HEK293 (cell line): ENCODE measurements around the gene RSPH3.
A peak's percentile ranks its signal among the peaks of the same experiment; 100 is the strongest.

ENCODE experiments used
- CTCF ChIA-PET: fragments of 350-600 bp; formaldehyde crosslinking; extraction: SDS; loops from one replicate; lab custom pipeline; 2021; ENCODE audit warnings: antibody characterized with exemption; lab: Yijun Ruan, JAX
- POLR2A ChIA-PET: fragments of 300-600 bp; formaldehyde crosslinking; extraction: SDS; loops from one replicate; lab custom pipeline; 2020; ENCODE audit warnings: antibody characterized with exemption, inconsistent platforms; lab: Yijun Ruan, JAX
- H3K27ac ChIP-seq: fragments of 200-500 bp; sonication (Bioruptor generic); 2 replicates; pipeline ENCODE4 v1.5.1; 2014; ENCODE audit warnings: low read depth, low read length, control low read depth, inconsistent platforms; ENCODE audit errors: extremely low read depth
- H3K36me3 ChIP-seq, 2 experiments: fragments of 200-500 bp in 1 of 2; sonication (Bioruptor generic) in 1 of 2; 1 replicate in 1 of 2; 2 replicates in 1 of 2; pipeline ENCODE4 v1.5.1; 2014 to 2017; ENCODE audit warnings: inconsistent platforms in 2 of 2, low read length in 2 of 2; ENCODE audit not compliant: control insufficient read depth in 2 of 2, insufficient read depth in 1 of 2
- H3K4me1 ChIP-seq: fragments of 200-500 bp; sonication (Bioruptor generic); 2 replicates; pipeline ENCODE4 v1.5.1; 2014; ENCODE audit warnings: mild to moderate bottlenecking, low read length, inconsistent platforms; ENCODE audit not compliant: control insufficient read depth, insufficient read depth
- H3K4me3 ChIP-seq: 2 replicates; pipeline ENCODE4 v1.5.1; 2011; ENCODE audit warnings: low read depth, mild to moderate bottlenecking, control low read depth, low read length, moderate library complexity
- H3K9me3 ChIP-seq: fragments of 200-500 bp; sonication (Bioruptor generic); 2 replicates; pipeline ENCODE4 v1.5.1; 2014; ENCODE audit warnings: low read depth, low read length, inconsistent platforms; ENCODE audit not compliant: control insufficient read depth, insufficient read depth
- BCL11A ChIP-seq: fragments of 450-650 bp; formaldehyde crosslinking; IDR thresholded peaks from 2 replicates; pipeline ENCODE4 v1.5.1; 2016; ENCODE audit warnings: low read depth, missing biosample characterization, missing genetic modification characterization
- BCL11B ChIP-seq: fragments of 450-650 bp; formaldehyde crosslinking; IDR thresholded peaks from 2 replicates; pipeline ENCODE4 v1.5.1; 2016; ENCODE audit warnings: low read depth, missing biosample characterization, missing genetic modification characterization
- HOXA7 ChIP-seq: sonication (generic); formaldehyde crosslinking; IDR thresholded peaks from 2 replicates; pipeline ENCODE4 v1.8.1; 2022; ENCODE audit warnings: missing genetic modification reagents, borderline replicate concordance
- MEIS1 ChIP-seq: sonication (generic); formaldehyde crosslinking; IDR thresholded peaks from 2 replicates; pipeline ENCODE4 v1.8.1; 2022; ENCODE audit warnings: missing genetic modification reagents, mild to moderate bottlenecking, borderline replicate concordance
- PBX3 ChIP-seq: sonication (generic); formaldehyde crosslinking; IDR thresholded peaks from 2 replicates; pipeline ENCODE4 v1.8.1; 2022; ENCODE audit warnings: mild to moderate bottlenecking, moderate library complexity, missing genetic modification reagents
- REPIN1 ChIP-seq: fragments of 450-650 bp; formaldehyde crosslinking; IDR thresholded peaks from 2 replicates; pipeline ENCODE4 v1.5.1; 2017; ENCODE audit warnings: missing biosample characterization, missing genetic modification characterization, low read depth
- ZBTB10 ChIP-seq: fragments of 450-650 bp; formaldehyde crosslinking; IDR thresholded peaks from 2 replicates; pipeline ENCODE4 v1.5.1; 2016; ENCODE audit warnings: missing biosample characterization, missing genetic modification characterization
- ZBTB6 ChIP-seq: fragments of 450-650 bp; formaldehyde crosslinking; IDR thresholded peaks from 2 replicates; pipeline ENCODE4 v1.5.1; 2017; ENCODE audit warnings: missing biosample characterization, missing genetic modification characterization
- ZNF146 ChIP-seq: fragments of 450-650 bp; formaldehyde crosslinking; IDR thresholded peaks from 2 replicates; pipeline ENCODE4 v1.5.1; 2016; ENCODE audit warnings: missing biosample characterization, missing genetic modification characterization
- ZNF148 ChIP-seq: fragments of 450-650 bp; formaldehyde crosslinking; IDR thresholded peaks from 2 replicates; pipeline ENCODE4 v1.5.0; 2017; ENCODE audit warnings: missing biosample characterization, missing genetic modification characterization, borderline replicate concordance
- ZNF184 ChIP-seq: fragments of 450-650 bp; IDR thresholded peaks from 2 replicates; pipeline ENCODE4 v1.5.1; 2018; ENCODE audit warnings: missing biosample characterization, mild to moderate bottlenecking, missing genetic modification characterization
- ZNF202 ChIP-seq: fragments of 450-650 bp; formaldehyde crosslinking; IDR thresholded peaks from 2 replicates; pipeline ENCODE4 v1.5.1; 2016; ENCODE audit warnings: missing biosample characterization, missing genetic modification characterization, borderline replicate concordance
- ZNF274 ChIP-seq, 2 experiments: fragments of 200-500 bp in 1 of 2; fragments of 450-650 bp in 1 of 2; sonication (Bioruptor generic) in 1 of 2; formaldehyde crosslinking in 1 of 2; IDR thresholded peaks; 2 replicates each; pipeline versions ENCODE4 v1.5.1 to v1.6.1; 2014 to 2016; ENCODE audit warnings: borderline replicate concordance in 1 of 2, inconsistent platforms in 1 of 2, low read length in 1 of 2, missing biosample characterization in 1 of 2, missing genetic modification characterization in 1 of 2
- ZNF280D ChIP-seq: fragments of 450-650 bp; formaldehyde crosslinking; IDR thresholded peaks from 2 replicates; pipeline ENCODE4 v1.5.1; 2016; ENCODE audit warnings: missing biosample characterization, missing genetic modification characterization
- ZNF391 ChIP-seq: fragments of 450-650 bp; formaldehyde crosslinking; IDR thresholded peaks from 2 replicates; pipeline ENCODE4 v1.5.1; 2016; ENCODE audit warnings: low read depth, missing biosample characterization, missing genetic modification characterization, borderline replicate concordance
- ZNF558 ChIP-seq: fragments of 450-650 bp; formaldehyde crosslinking; IDR thresholded peaks from 2 replicates; pipeline ENCODE4 v1.5.1; 2016; ENCODE audit warnings: missing biosample characterization, missing genetic modification characterization
- ZNF600 ChIP-seq: fragments of 450-650 bp; formaldehyde crosslinking; IDR thresholded peaks from 2 replicates; pipeline ENCODE4 v1.5.1; 2016; ENCODE audit warnings: missing biosample characterization, missing genetic modification characterization
- ZNF626 ChIP-seq: fragments of 450-650 bp; sonication (Bioruptor Pico); formaldehyde crosslinking; IDR thresholded peaks from 2 replicates; pipeline ENCODE4 v1.5.1; 2018; ENCODE audit warnings: missing biosample characterization, missing genetic modification characterization, inconsistent platforms
- ZNF664 ChIP-seq: fragments of 450-650 bp; formaldehyde crosslinking; IDR thresholded peaks from 2 replicates; pipeline ENCODE4 v1.5.1; 2016; ENCODE audit warnings: missing biosample characterization, missing genetic modification characterization
- ZNF704 ChIP-seq: fragments of 450-650 bp; formaldehyde crosslinking; IDR thresholded peaks from 2 replicates; pipeline ENCODE4 v1.5.1; 2016; ENCODE audit warnings: missing biosample characterization, missing genetic modification characterization
- ZNF76 ChIP-seq: fragments of 450-650 bp; formaldehyde crosslinking; IDR thresholded peaks from 2 replicates; pipeline ENCODE4; 2016; ENCODE audit warnings: low read depth, missing biosample characterization, missing genetic modification characterization, borderline replicate concordance
- ZNF776 ChIP-seq: fragments of 450-650 bp; formaldehyde crosslinking; IDR thresholded peaks from 2 replicates; pipeline ENCODE4 v1.5.0; 2017; ENCODE audit warnings: missing biosample characterization, missing genetic modification characterization, borderline replicate concordance

The RSPH3 gene

GRCh38 chr6:158999154-158999665, 792 bp downstream of the RSPH3 start (continued):
- TF ChIP-seq REPIN1, result no peak
- TF ChIP-seq ZNF146, result 0 out of 2 replicates have a peak, but pooled peaks have one; percentile 5
- no peak for TF ChIP-seq ZBTB10 (tag by site-specific recombination)
- TF ChIP-seq ZNF664 (tag by site-specific recombination), result no peak
- TF ChIP-seq ZNF184 (tag by site-specific recombination), result no peak
- peak; percentile 92; the same call in 1 of the 2 replicates for TF ChIP-seq ZNF391
- peak; percentile 82 for TF ChIP-seq ZNF600 (tag by site-specific recombination)
- TF ChIP-seq, all 188 proteins: peak for 5

GRCh38 chr6:158996856-158997255, 3.1 kb downstream of the RSPH3 start:
- peaks cover 0 to 10% of the 10 kb centered on the region in 2 experiments; a peak in 2 of 3 replicates for H3K36me3 ChIP-seq
- H3K9me3 ChIP-seq, result no peaks in the 10 kb centered on the region
- H3K27ac ChIP-seq, result no peak overlapping the region
- CTCF ChIA-PET, result no interaction called here
- POLR2A ChIA-PET, result no interaction called here
- no peak overlapping the region for H3K4me3 ChIP-seq
- H3K4me1 ChIP-seq, result no peaks in the 10 kb centered on the region
- TF ChIP-seq BCL11B (tag by site-specific recombination) (no peak), ZNF626 (tag by site-specific recombination) (no peak), ZNF704 (tag by site-specific recombination) (no peak), PBX3 (CRISPR knock-in tag) (no peak), ZNF280D (tag by site-specific recombination) (no peak), ZBTB6 (tag by site-specific recombination) (no peak), MEIS1 (CRISPR knock-in tag) (no peak), ZNF202 (tag by site-specific recombination) (no peak), ZNF274 (IDR thresholded peaks at IDR 0.05; ENCODE audit: low read length) (no peak), ZNF274 (tag by site-specific recombination; IDR thresholded peaks at IDR 0.05; ENCODE audit: borderline replicate concordance) (no peak), ZNF558 (tag by site-specific recombination) (no peak), ZNF776 (tag by site-specific recombination) (no peak), BCL11A (tag by site-specific recombination) (no peak), ZNF76 (no peak), HOXA7 (CRISPR knock-in tag) (no peak), ZNF148 (tag by site-specific recombination) (no peak)
